ENCODE data around the gene ODAD2. TPM values are rescaled to one million over a fixed set of nuclear protein-coding genes. Genes with fewer than 3 reads are reported as not detected.
"Not testable (repeated sequence)": the region's sequence is repeated elsewhere in the genome, so short reads cannot be mapped to it uniquely, and the experiment has no call there.

Gene ODAD2
- total RNA-seq, 1 donor from 2014 or later: 0.48 TPM

GRCh38 chr10:27908231-27908630 lies 90.6 kb downstream of the ODAD2 start:
- H3K4me3 ChIP-seq (ENCODE audit: insufficient read depth, low read depth, low read length): no peak overlapping the region
- TF ChIP-seq CTCF (IDR thresholded peaks at IDR 0.05; ENCODE audit: insufficient read depth, low read depth, low read length) (no peak), EZH2 (IDR thresholded peaks at IDR 0.05; ENCODE audit: insufficient read depth, low read length) (no peak)
- H3K27me3 ChIP-seq (ENCODE audit: insufficient read depth, low read length): no peaks in the 10 kb centered on the region
- no peaks in the 10 kb centered on the region for H3K4me1 ChIP-seq (ENCODE audit: insufficient read depth, low read length)
- H3K9me3 ChIP-seq (ENCODE audit: insufficient read depth, low read depth, low read length): no peaks in the 10 kb centered on the region
- H2AFZ ChIP-seq (ENCODE audit: low read depth, low read length): no peak overlapping the region
- H3K36me3 ChIP-seq (ENCODE audit: insufficient read depth, low read length): no peaks in the 10 kb centered on the region
- H3K79me2 ChIP-seq (ENCODE audit: insufficient read depth, low read length): no peaks in the 10 kb centered on the region
- no peaks in the 10 kb centered on the region for H4K20me1 ChIP-seq (ENCODE audit: insufficient read depth, low read length)
- H3K27ac ChIP-seq (ENCODE audit: low read depth, low read length): no peak overlapping the region
- peaks cover 4% of the 10 kb centered on the region for H3K27me3 Mint-ChIP-seq (ENCODE audit: low read depth, unreplicated experiment)
- no peak overlapping the region for H3K27ac Mint-ChIP-seq (ENCODE audit: unreplicated experiment)
- FAIRE-seq (no peak), DNase-seq (ENCODE audit: low read depth) (no peak)
- H3K36me3 Mint-ChIP-seq (ENCODE audit: low read depth, unreplicated experiment): no peaks in the 10 kb centered on the region
- H3K4me1 Mint-ChIP-seq (ENCODE audit: low read depth, unreplicated experiment): no peaks in the 10 kb centered on the region
- no peak overlapping the region for H3K9ac ChIP-seq (ENCODE audit: low read length)
- no peak overlapping the region for H3K4me3 Mint-ChIP-seq (ENCODE audit: unreplicated experiment)
- no peak overlapping the region for H3K4me2 ChIP-seq (ENCODE audit: low read length)
- peaks cover 3% of the 10 kb centered on the region for H3K9me3 Mint-ChIP-seq (ENCODE audit: unreplicated experiment)

- not testable (repeated sequence) for H3K27me3 ChIP-seq (ENCODE audit: insufficient read depth, low read length); H3K36me3 ChIP-seq (ENCODE audit: insufficient read depth, low read length); H3K9me3 ChIP-seq (ENCODE audit: insufficient read depth, low read depth, low read length); H3K27ac ChIP-seq (ENCODE audit: low read depth, low read length); DNase-seq (ENCODE audit: low read depth); H3K4me2 ChIP-seq (ENCODE audit: low read length); H3K4me3 Mint-ChIP-seq (ENCODE audit: unreplicated experiment); H4K20me1 ChIP-seq (ENCODE audit: insufficient read depth, low read length); FAIRE-seq; H3K79me2 ChIP-seq (ENCODE audit: insufficient read depth, low read length); H3K4me3 ChIP-seq (ENCODE audit: insufficient read depth, low read depth, low read length); H3K36me3 Mint-ChIP-seq (ENCODE audit: low read depth, unreplicated experiment); H3K9ac ChIP-seq (ENCODE audit: low read length); H3K4me1 ChIP-seq (ENCODE audit: insufficient read depth, low read length); H3K4me1 Mint-ChIP-seq (ENCODE audit: low read depth, unreplicated experiment); H3K27me3 Mint-ChIP-seq (ENCODE audit: low read depth, unreplicated experiment); H3K27ac Mint-ChIP-seq (ENCODE audit: unreplicated experiment); H2AFZ ChIP-seq (ENCODE audit: low read depth, low read length)
- H3K9me3 Mint-ChIP-seq (ENCODE audit: unreplicated experiment): peaks cover 15% of the 10 kb centered on the region
Observed at GRCh38 chr10:27899485-27899884, 99.4 kb downstream of the ODAD2 start.

- no peaks in the 10 kb centered on the region for H3K79me2 ChIP-seq (ENCODE audit: insufficient read depth, low read length)
- H3K27ac Mint-ChIP-seq (ENCODE audit: unreplicated experiment): no peak overlapping the region
- no peaks in the 10 kb centered on the region for H3K4me1 Mint-ChIP-seq (ENCODE audit: low read depth, unreplicated experiment)
- no peaks in the 10 kb centered on the region for H3K9me3 ChIP-seq (ENCODE audit: insufficient read depth, low read depth, low read length)
- DNase-seq (ENCODE audit: low read depth) (no peak), FAIRE-seq (no peak)
- TF ChIP-seq CTCF (IDR thresholded peaks at IDR 0.05; ENCODE audit: insufficient read depth, low read depth, low read length): no peak
- no peak for TF ChIP-seq EZH2 (IDR thresholded peaks at IDR 0.05; ENCODE audit: insufficient read depth, low read length)
- H3K27me3 ChIP-seq (ENCODE audit: insufficient read depth, low read length): no peaks in the 10 kb centered on the region
- no peak overlapping the region for H3K4me3 ChIP-seq (ENCODE audit: insufficient read depth, low read depth, low read length)
- H3K36me3 ChIP-seq (ENCODE audit: insufficient read depth, low read length): no peaks in the 10 kb centered on the region
- no peak overlapping the region for H3K9ac ChIP-seq (ENCODE audit: low read length)
- H3K4me2 ChIP-seq (ENCODE audit: low read length): no peak overlapping the region
- no peaks in the 10 kb centered on the region for H3K4me1 ChIP-seq (ENCODE audit: insufficient read depth, low read length)
- peaks cover 15% of the 10 kb centered on the region for H3K9me3 Mint-ChIP-seq (ENCODE audit: unreplicated experiment)
- no peak overlapping the region for H2AFZ ChIP-seq (ENCODE audit: low read depth, low read length)
- H3K36me3 Mint-ChIP-seq (ENCODE audit: low read depth, unreplicated experiment): no peaks in the 10 kb centered on the region
- H3K27me3 Mint-ChIP-seq (ENCODE audit: low read depth, unreplicated experiment): no peaks in the 10 kb centered on the region
- no peak overlapping the region for H3K4me3 Mint-ChIP-seq (ENCODE audit: unreplicated experiment)
- no peak overlapping the region for H3K27ac ChIP-seq (ENCODE audit: low read depth, low read length)
- no peaks in the 10 kb centered on the region for H4K20me1 ChIP-seq (ENCODE audit: insufficient read depth, low read length)
Observed at GRCh38 chr10:27899058-27899457, 99.8 kb downstream of the ODAD2 start.

Data from astrocyte (in vitro differentiated cells and primary cell).